ENCODE data around the gene ZMYM4. TPM values are rescaled to one million over a fixed set of nuclear protein-coding genes. Genes with fewer than 3 reads are reported as not detected.

The ZMYM4 gene
- total RNA-seq, 1 experiment from 2014 or later = 66.0 TPM

GRCh38 chr1:35394386-35394785 is 125.9 kb downstream of the ZMYM4 start:
- Histone ChIP-seq H2AK5ac (ENCODE audit: insufficient read length, low read length) (no peak overlapping the region), H2BK15ac (ENCODE audit: low read depth, low read length) (no peak overlapping the region), H2BK12ac (ENCODE audit: insufficient read length, low read depth, low read length) (no peak overlapping the region), H3K4me2 (ENCODE audit: insufficient read depth, insufficient read length, low read length) (no peak overlapping the region), H2BK5ac (ENCODE audit: insufficient read length, low read length) (peak overlapping the region; percentile 50), H3K18ac (ENCODE audit: insufficient read length, low read depth, low read length) (no peak overlapping the region), H2BK20ac (ENCODE audit: low read depth, low read length, poor library complexity, severe bottlenecking) (no peak overlapping the region), H3T11ph (ENCODE audit: low read length) (no peak overlapping the region), H4K5ac (ENCODE audit: insufficient read length, low read depth, low read length) (no peak overlapping the region), H4K8ac (replicated peaks; ENCODE audit: insufficient read length, low read depth, low read length) (no peak overlapping the region), H2AFZ (ENCODE audit: low read length) (no peak overlapping the region), H3K14ac (ENCODE audit: insufficient read depth, low read length) (no peak overlapping the region), H3K27me3 (ENCODE audit: insufficient read depth, low read length) (no peaks in the 10 kb centered on the region), H3K9ac (ENCODE audit: extremely low read depth, insufficient read length, low read length) (no peak overlapping the region), H3K23ac (ENCODE audit: insufficient read length, low read depth, low read length) (no peak overlapping the region), H2BK120ac (ENCODE audit: low read depth, low read length, poor library complexity, severe bottlenecking) (peak overlapping the region; percentile 69), H3K4ac (ENCODE audit: low read depth, low read length) (no peak overlapping the region), H3K4me1 (ENCODE audit: insufficient read depth, low read length) (peaks cover 6% of the 10 kb centered on the region; the same call in 1 of the 2 replicates), H3K56ac (ENCODE audit: insufficient read length, low read depth, low read length) (no peak overlapping the region), H3K9me3 (ENCODE audit: control insufficient read depth, low read depth, low read length) (no peaks in the 10 kb centered on the region), H3K79me2 (ENCODE audit: insufficient read depth, low read length) (no peaks in the 10 kb centered on the region), H3K27ac (ENCODE audit: insufficient read length, low read depth, low read length) (peak overlapping the region; percentile 6), H4K20me1 (ENCODE audit: control insufficient read depth, insufficient read depth, insufficient read length) (no peaks in the 10 kb centered on the region), H4K91ac (ENCODE audit: insufficient read length, low read depth, low read length) (no peak overlapping the region), H3K79me1 (ENCODE audit: insufficient read depth, low read depth, low read length, poor library complexity, severe bottlenecking) (no peaks in the 10 kb centered on the region), H3K23me2 (ENCODE audit: insufficient read length, low read depth, low read length, poor library complexity, severe bottlenecking) (no peaks in the 10 kb centered on the region)
- H3K9me3 Mint-ChIP-seq = no peaks in the 10 kb centered on the region
- TF ChIP-seq CTCF (conservative IDR thresholded peaks at IDR 0.05) = no peak
- H3K27ac Mint-ChIP-seq = peak overlapping the region; percentile 89 to 96 (median 92)
- peaks cover 41 to 44% of the 10 kb centered on the region in 2 experiments for H3K4me1 Mint-ChIP-seq
- H3K27me3 Mint-ChIP-seq (ENCODE audit: low read depth) = no peaks in the 10 kb centered on the region
- H3K4me3 Mint-ChIP-seq = peak overlapping the region in 1 of 2 experiments; percentile 51; a peak in 1 of 5 replicates
- no peak for DNase-seq
- peaks cover 38 to 62% (median 55%) of the 10 kb centered on the region in 3 experiments for H3K36me3 Mint-ChIP-seq (ENCODE audit: insufficient read depth in 1 of 3, low read depth in 3 of 3)
- WGBS (ENCODE audit: extremely low coverage, insufficient read length, low lambda C conversion rate) = no CpG with 5 or more reads among the region's 2 CpGs

Measured in H9 (cell line).